Duodenal mucosa (tissue), 2 donors: ENCODE data around the gene ISLR2.

Experiments
- H3K27ac ChIP-seq: one replicate; pipeline ENCODE4 v1.7.0; 2013; ENCODE audit warnings: low read depth, low read length
- H3K27me3 ChIP-seq, 2 donors: one replicate each; pipeline ENCODE4 v1.7.0; 2013; ENCODE audit warnings: low read length in 2 of 2, control low read depth in 1 of 2; ENCODE audit not compliant: insufficient read depth in 2 of 2, control insufficient read depth in 1 of 2
- H3K36me3 ChIP-seq, 2 donors: one replicate each; pipeline ENCODE4 v1.7.0; 2013; ENCODE audit warnings: low read length in 2 of 2, control low read depth in 1 of 2; ENCODE audit not compliant: insufficient read depth in 2 of 2, control insufficient read depth in 1 of 2
- H3K4me1 ChIP-seq, 2 donors: one replicate each; pipeline ENCODE4 v1.7.0; 2013; ENCODE audit warnings: low read length in 2 of 2, control low read depth in 1 of 2; ENCODE audit not compliant: insufficient read depth in 2 of 2, control insufficient read depth in 1 of 2
- H3K4me3 ChIP-seq, 2 donors: one replicate each; pipeline ENCODE4 v1.7.0; 2013; ENCODE audit warnings: low read length in 2 of 2, low read depth in 1 of 2
- H3K9ac ChIP-seq, 2 donors: one replicate each; pipeline ENCODE4 v1.7.0; 2013; ENCODE audit warnings: low read length in 2 of 2, low read depth in 1 of 2
- H3K9me3 ChIP-seq, 2 donors: one replicate each; pipeline ENCODE4 v1.7.0; 2013; ENCODE audit warnings: low read length in 2 of 2, control low read depth in 1 of 2; ENCODE audit not compliant: control insufficient read depth in 1 of 2

The ISLR2 gene

GRCh38 chr15:74176262-74177214, 46.2 kb downstream of the ISLR2 start:
- no peak overlapping the region for H3K27ac ChIP-seq
- H3K9ac ChIP-seq: no peak overlapping the region
- peaks cover 0 to 6% of the 10 kb centered on the region in 2 donors for H3K4me1 ChIP-seq
- no peaks in the 10 kb centered on the region for H3K36me3 ChIP-seq
- no peaks in the 10 kb centered on the region for H3K27me3 ChIP-seq
- no peak overlapping the region for H3K4me3 ChIP-seq
- no peaks in the 10 kb centered on the region for H3K9me3 ChIP-seq

- no peaks in the 10 kb centered on the region for H3K9me3 ChIP-seq
- H3K36me3 ChIP-seq: no peaks in the 10 kb centered on the region
- H3K9ac ChIP-seq: no peak overlapping the region
- no peak overlapping the region for H3K27ac ChIP-seq
- H3K4me3 ChIP-seq: no peak overlapping the region
- no peaks in the 10 kb centered on the region for H3K4me1 ChIP-seq
- H3K27me3 ChIP-seq: no peaks in the 10 kb centered on the region
These were observed 48.1 kb downstream of the ISLR2 start for GRCh38 chr15:74178326-74179100.

DNA sequence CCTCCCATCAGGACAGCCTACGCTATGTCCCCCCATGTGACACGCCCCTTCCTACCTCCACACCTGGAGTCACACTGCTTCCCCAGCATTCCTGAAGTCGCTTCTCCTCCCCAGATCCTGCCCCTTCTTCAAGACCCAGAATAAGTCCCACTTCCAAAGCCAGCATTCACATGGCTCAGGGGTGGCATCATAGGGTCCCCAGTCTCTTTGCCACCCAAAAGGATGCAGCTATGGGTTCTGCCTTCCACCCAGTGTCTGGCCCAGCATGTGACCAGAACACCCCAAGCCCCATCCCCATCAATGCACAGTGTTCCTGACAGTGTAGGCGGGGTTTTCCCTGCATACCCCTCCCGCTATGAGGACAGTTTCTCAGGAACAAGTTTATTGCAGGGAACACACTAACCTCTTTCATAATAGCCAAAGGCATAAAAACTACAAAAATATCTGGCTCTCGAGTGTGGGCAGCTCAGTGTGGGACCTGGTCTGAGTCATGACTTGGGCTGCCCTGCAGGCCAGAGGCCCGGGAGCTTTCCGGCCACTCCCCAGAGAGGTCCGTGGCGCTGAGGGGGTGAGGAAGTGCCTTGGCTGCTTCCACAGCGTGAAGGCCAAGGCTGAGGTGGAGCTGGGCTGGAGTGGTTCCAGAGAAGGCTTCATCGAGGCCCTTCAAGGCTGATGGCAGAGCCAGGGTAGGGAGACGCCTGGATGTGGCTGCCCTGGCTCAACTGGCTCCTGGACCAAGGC, 48.9 kb downstream of the ISLR2 start:
- no peaks in the 10 kb centered on the region for H3K36me3 ChIP-seq
- no peaks in the 10 kb centered on the region for H3K9me3 ChIP-seq
- no peaks in the 10 kb centered on the region for H3K27me3 ChIP-seq
- H3K9ac ChIP-seq: no peak overlapping the region
- no peaks in the 10 kb centered on the region for H3K4me1 ChIP-seq
- no peak overlapping the region for H3K4me3 ChIP-seq
- H3K27ac ChIP-seq: no peak overlapping the region

DNA sequence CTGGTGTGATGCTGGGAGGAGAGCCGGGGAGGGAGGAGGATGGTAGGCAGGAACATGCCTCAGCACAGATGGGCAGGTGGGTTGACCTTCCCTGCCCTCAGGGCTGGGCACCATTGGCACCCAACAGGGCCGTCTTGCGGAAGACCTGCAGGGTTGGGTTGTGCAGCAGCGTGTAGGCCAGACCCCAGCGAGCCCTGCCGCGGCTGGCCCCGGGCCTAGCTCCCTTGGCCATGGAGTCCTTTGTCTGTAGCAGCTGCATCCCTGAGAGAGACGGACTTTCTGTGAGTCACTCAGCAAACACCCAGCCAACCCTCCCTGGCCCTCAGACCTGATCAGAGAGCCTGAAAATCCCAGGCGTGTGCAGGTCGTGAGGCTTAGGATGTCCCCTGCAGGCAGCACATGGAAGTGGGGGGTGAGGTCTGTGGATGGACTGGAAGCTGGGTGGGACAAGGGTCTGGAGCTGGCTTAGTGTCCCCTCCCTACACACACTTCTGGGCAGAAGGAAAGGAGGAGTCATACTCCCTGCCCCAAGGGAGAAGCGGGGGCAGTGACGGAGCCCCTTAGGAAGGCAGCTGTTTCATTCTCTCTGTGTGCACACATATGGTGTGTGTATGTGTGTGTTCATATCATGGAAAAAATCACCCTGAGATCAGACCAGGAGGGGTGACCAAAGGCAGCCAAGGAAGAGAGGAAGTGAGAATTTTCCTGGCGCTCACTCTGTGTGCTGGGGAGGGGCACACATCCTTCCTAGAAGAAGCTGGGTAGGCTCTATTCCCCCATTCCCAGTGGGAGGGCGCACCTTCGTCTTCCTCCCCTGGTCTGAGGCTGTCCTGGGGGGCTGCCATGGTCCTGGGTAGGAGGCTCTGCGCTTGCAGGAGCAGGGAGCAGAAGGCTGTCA, 49.8 kb downstream of the ISLR2 start:
- Histone ChIP-seq H3K36me3 (no peaks in the 10 kb centered on the region), H3K9ac (no peak overlapping the region), H3K9me3 (no peaks in the 10 kb centered on the region), H3K4me3 (no peak overlapping the region), H3K27ac (no peak overlapping the region), H3K27me3 (no peaks in the 10 kb centered on the region), H3K4me1 (no peaks in the 10 kb centered on the region)

DNA sequence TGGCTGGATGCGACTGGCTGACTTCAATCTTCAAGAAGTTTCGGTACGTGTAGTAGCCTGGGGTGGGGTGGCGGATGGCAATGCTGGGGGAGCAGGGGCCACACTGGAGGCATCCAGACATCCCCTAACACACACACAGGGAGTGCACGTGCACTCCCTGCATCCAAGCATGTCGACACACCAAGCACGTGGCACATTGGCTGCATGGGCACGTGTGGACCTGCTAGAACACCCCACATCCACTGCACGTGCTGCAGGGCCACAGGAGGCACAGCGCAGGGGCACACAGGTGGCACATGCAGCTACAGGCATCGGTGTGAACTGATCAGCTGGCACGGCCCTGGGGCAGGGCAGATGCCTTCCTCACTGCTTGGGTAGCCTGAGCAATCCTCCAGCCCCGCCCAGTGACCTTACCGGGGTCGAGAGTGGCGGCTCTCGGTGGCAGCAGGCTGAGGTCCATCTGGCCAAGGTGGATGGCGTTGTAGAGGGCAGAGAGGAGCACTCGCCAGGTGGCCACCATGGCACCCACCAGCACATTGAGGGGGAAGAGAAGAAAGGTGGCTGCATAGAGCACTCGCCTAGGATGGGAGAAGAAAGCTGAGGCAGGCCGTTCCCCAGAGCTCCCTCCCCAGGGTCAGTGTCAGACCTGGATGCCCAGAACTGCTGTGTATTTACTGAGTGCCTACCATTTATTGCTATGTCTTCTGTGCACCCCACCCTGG, 50.7 kb downstream of the ISLR2 start:
- no peaks in the 10 kb centered on the region for H3K4me1 ChIP-seq
- no peak overlapping the region for H3K27ac ChIP-seq
- H3K27me3 ChIP-seq: no peaks in the 10 kb centered on the region
- no peak overlapping the region for H3K9ac ChIP-seq
- no peaks in the 10 kb centered on the region for H3K9me3 ChIP-seq
- no peaks in the 10 kb centered on the region for H3K36me3 ChIP-seq
- H3K4me3 ChIP-seq: no peak overlapping the region

- Histone ChIP-seq H3K27me3 (no peaks in the 10 kb centered on the region), H3K4me3 (no peak overlapping the region), H3K9ac (no peak overlapping the region), H3K27ac (no peak overlapping the region), H3K9me3 (no peaks in the 10 kb centered on the region), H3K36me3 (no peaks in the 10 kb centered on the region), H3K4me1 (no peaks in the 10 kb centered on the region)
These were observed 51.7 kb downstream of the ISLR2 start for GRCh38 chr15:74182131-74182530.

DNA sequence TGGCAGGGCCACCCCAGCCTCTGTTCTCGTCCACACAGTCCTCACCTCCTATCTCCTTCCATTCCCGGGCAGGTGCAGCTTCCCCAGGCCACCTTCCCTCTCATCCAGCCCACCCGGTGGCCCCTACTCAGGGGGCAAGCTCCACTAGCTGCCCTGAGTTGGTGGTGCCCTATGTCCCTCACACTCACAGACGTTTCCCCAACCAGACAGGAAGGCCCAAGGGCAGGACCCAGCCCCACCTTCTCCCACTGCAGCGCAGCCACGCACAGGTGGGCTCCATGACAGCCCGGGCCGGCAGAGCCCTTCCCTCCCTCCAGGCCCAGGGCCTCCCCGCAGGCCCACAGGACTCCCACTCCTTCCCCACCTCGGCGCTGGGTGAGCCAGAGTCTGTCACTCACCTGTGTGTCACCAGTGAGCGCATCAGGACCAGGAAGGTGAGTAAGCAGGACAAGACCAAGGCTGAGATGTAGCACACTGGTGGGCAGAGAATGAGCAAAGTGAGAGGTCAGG, 54.3 kb downstream of the ISLR2 start:
- Histone ChIP-seq H3K4me1 (no peaks in the 10 kb centered on the region), H3K36me3 (no peaks in the 10 kb centered on the region), H3K9me3 (no peaks in the 10 kb centered on the region), H3K27ac (no peak overlapping the region), H3K9ac (no peak overlapping the region), H3K27me3 (no peaks in the 10 kb centered on the region), H3K4me3 (no peak overlapping the region)

DNA sequence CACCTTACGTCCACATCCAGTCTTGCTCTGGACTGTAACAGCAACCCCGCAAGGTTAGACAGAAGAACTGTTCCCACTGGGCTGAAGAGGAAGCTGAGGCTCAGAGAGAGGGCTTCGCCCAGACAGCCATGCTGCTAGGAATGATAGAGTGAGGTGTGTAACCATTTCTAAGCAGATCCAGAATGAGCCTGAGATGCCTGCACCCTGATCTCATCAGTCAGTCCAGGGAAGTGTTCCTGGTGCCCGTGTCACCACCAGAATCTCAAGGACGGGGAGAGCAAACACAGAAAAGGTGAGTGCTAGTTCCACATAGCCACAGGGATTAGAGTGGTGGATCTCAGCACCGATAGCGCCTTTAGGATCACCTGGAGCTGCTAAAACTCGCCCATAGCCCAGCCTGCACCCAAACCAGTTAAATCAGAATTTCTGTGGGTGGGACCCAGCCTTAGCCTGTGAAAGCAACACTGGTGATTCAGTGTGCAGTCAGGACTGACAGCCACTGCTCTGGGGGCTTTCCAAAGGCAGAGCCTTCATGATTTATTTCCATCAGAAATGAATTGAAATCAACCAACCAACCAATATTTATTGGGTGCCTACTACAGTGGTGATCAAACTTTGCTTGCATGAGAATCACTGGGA, 55.4 kb downstream of the ISLR2 start:
- no peak overlapping the region for H3K27ac ChIP-seq
- no peaks in the 10 kb centered on the region for H3K27me3 ChIP-seq
- H3K36me3 ChIP-seq: no peaks in the 10 kb centered on the region
- no peak overlapping the region for H3K4me3 ChIP-seq
- no peak overlapping the region for H3K9ac ChIP-seq
- H3K9me3 ChIP-seq: no peaks in the 10 kb centered on the region
- no peaks in the 10 kb centered on the region for H3K4me1 ChIP-seq
